Activated naive CD4-positive, alpha-beta T cell treated with Interleukin-2 at 50 U/mL for 16 hours (primary cell): ENCODE results near the gene PWP1.
A peak's percentile ranks its signal among the peaks of the same experiment; 100 is the strongest.

Source experiments
- DNase-seq: peaks from one replicate; pipeline ENCODE4 v3.0.0-alpha.2; 2020

PWP1 gene

DNA sequence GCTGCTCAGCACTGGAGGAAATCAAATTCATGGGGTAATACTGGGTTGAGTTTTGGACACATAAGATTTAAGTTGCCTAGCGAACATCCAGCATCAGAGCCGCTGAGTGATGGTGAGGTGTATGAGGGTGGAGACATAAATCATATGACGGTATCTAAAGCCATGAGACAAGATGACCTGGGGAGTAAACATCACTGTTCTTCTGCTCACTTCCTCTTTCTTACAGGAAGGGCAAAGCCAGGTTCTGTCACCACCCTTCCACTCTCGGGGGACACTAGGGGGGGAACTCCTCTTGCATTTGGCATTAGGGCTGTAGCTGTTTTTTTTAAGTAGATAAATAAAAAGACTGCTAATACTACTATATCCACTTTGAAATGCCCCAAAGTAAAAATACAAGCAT, 51.3 kb downstream of the PWP1 start:
- no peak for DNase-seq

GRCh38 chr12:107748472-107748871, 62.9 kb downstream of the PWP1 start:
- no peak for DNase-seq

- no peak for DNase-seq
Observed at GRCh38 chr12:107749083-107749482, 63.5 kb downstream of the PWP1 start.

DNA sequence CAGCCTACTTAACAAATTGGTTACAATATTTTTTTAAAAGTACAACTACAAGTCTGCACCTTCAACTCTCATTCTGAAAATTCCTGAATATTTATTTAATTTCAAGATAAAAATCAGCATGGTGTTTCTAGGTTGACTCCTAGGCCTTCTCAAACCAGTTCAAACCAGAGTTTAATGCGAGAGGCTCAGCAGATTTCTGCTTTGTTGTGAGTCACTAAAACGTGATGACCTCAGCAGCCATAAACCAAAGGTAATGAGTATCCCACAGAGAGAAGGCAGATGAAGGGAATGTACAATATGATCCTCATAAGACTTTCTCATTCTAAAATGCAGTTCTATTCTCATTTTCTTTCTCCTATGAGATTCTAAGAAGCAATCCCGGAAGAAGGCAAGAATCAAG, 73.8 kb downstream of the PWP1 start:
- peak; percentile 20 for DNase-seq

DNA sequence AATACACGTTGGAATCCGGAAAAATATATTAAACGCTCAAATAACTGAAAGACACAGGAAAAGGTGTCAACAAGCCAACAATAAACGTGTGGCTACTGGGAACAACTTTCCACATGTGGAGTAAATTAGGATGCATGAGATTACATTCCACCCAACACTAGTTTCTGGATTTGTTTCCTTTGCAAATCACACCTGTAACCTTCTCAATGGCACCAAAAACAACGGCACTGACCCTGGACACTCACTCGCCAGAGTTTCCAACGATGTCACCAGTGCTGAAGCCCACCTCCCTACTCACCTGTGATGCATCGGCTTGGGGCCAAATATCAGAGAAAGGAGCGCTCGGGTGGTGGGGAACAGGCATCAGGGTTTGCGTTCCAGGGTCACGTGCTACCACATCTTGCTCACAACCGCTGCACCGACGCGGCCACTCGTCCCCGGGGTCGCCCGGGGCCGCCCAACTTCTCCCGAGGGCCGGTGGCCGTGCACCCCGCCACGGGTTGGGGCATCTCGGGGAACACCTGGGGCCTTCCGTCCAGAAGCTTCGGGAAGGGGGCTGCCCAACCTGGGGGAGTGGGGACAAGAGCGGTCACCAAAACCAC, 74.7 kb downstream of the PWP1 start:
- DNase-seq: peak; percentile 41

- peak; percentile 91 for DNase-seq
Observed at GRCh38 chr12:107760809-107761501, 75.4 kb downstream of the PWP1 start, which contains the start of gene PRDM4. Gene PRDM4 (minus strand): TSS chr12:107761137. CDS start chr12:107760515, 622 bp downstream.

GRCh38 chr12:107761502-107761904, 75.9 kb downstream of the PWP1 start:
- peak; percentile 9 for DNase-seq
